HUES6 (cell line): Measurements from ENCODE around the gene CASZ1.
A peak's percentile ranks its signal among the peaks of the same experiment; 100 is the strongest.

Experiments used
- H3K27ac ChIP-seq: 2 replicates; pipeline ENCODE4 v1.7.0; 2013; ENCODE audit warnings: low read depth, mild to moderate bottlenecking, low read length, inconsistent platforms
- H3K27me3 ChIP-seq: 2 replicates; pipeline ENCODE4 v1.6.1; 2013; ENCODE audit warnings: low read length; ENCODE audit not compliant: control insufficient read depth, insufficient read depth
- H3K36me3 ChIP-seq: 2 replicates; pipeline ENCODE4 v1.6.1; 2013; ENCODE audit warnings: low read length; ENCODE audit not compliant: control insufficient read depth, insufficient read depth
- H3K4me1 ChIP-seq: 2 replicates; pipeline ENCODE4 v1.6.1; 2013; ENCODE audit warnings: low read length; ENCODE audit not compliant: control insufficient read depth, insufficient read depth
- H3K4me3 ChIP-seq: 2 replicates; pipeline ENCODE4 v1.5.1; 2013; ENCODE audit warnings: low read depth, low read length
- H3K9ac ChIP-seq: one replicate; pipeline ENCODE4 v1.6.1; 2013; ENCODE audit warnings: mild to moderate bottlenecking, low read length
- H3K9me3 ChIP-seq: 2 replicates; pipeline ENCODE4 v1.6.1; 2013; ENCODE audit warnings: low read depth, low read length; ENCODE audit not compliant: control insufficient read depth, insufficient read depth

Gene CASZ1

GRCh38 chr1:10642403-10643080 lies 153.9 kb downstream of the CASZ1 start:
- Histone ChIP-seq H3K9ac (no peak overlapping the region), H3K4me1 (peaks cover 23% of the 10 kb centered on the region), H3K36me3 (no peaks in the 10 kb centered on the region), H3K9me3 (no peaks in the 10 kb centered on the region), H3K27ac (no peak overlapping the region), H3K4me3 (no peak overlapping the region), H3K27me3 (peaks cover 32% of the 10 kb centered on the region)

DNA sequence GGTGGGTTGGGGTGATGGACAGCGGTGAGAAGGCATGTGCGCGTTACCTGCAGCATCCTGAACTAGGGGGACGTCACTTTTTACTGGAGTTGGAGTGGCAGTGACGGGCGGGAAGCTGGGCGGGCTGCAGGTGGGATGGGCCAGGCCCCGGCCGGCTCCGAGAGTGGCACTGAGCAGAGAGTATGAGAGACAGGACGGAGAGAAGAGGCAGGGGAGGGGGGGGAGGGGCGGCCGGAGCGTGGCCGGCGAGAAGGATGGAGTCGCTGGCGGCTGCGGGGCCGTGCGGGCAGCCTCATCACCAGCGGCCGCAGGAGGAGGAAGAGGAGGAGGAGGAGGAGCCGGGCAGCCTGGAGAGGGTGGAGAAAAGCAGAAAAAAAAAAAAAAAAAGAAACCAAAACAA lies 154.5 kb downstream of the CASZ1 start:
- Histone ChIP-seq H3K27ac (no peak overlapping the region), H3K4me1 (peaks cover 23% of the 10 kb centered on the region)

GRCh38 chr1:10640843-10641553 lies 155.4 kb downstream of the CASZ1 start:
- no peak overlapping the region for H3K27ac ChIP-seq
- H3K27me3 ChIP-seq: peaks cover 36% of the 10 kb centered on the region
- H3K9me3 ChIP-seq: no peaks in the 10 kb centered on the region
- no peak overlapping the region for H3K4me3 ChIP-seq
- H3K36me3 ChIP-seq: no peaks in the 10 kb centered on the region
- H3K9ac ChIP-seq: no peak overlapping the region
- peaks cover 21% of the 10 kb centered on the region for H3K4me1 ChIP-seq

More for the DNA sequence above, 154.5 kb downstream of the CASZ1 start:
- Histone ChIP-seq H3K4me3 (no peak overlapping the region), H3K9me3 (no peaks in the 10 kb centered on the region), H3K9ac (no peak overlapping the region), H3K36me3 (no peaks in the 10 kb centered on the region), H3K27me3 (peaks cover 36% of the 10 kb centered on the region)

- H3K4me3 ChIP-seq: peak overlapping the region; percentile 41
- no peak overlapping the region for H3K27ac ChIP-seq
- H3K9ac ChIP-seq: no peak overlapping the region
- H3K4me1 ChIP-seq: peaks cover 23% of the 10 kb centered on the region
- H3K27me3 ChIP-seq: peaks cover 36% of the 10 kb centered on the region
- H3K9me3 ChIP-seq: no peaks in the 10 kb centered on the region
- H3K36me3 ChIP-seq: no peaks in the 10 kb centered on the region
Observed at GRCh38 chr1:10639775-10640578, 156.5 kb downstream of the CASZ1 start.

- Histone ChIP-seq H3K4me3 (peak overlapping the region; percentile 44), H3K9ac (no peak overlapping the region), H3K36me3 (no peaks in the 10 kb centered on the region), H3K27me3 (peaks cover 36% of the 10 kb centered on the region), H3K4me1 (peaks cover 31% of the 10 kb centered on the region), H3K9me3 (no peaks in the 10 kb centered on the region), H3K27ac (no peak overlapping the region)
Observed at GRCh38 chr1:10639011-10639774, 157.3 kb downstream of the CASZ1 start.

DNA sequence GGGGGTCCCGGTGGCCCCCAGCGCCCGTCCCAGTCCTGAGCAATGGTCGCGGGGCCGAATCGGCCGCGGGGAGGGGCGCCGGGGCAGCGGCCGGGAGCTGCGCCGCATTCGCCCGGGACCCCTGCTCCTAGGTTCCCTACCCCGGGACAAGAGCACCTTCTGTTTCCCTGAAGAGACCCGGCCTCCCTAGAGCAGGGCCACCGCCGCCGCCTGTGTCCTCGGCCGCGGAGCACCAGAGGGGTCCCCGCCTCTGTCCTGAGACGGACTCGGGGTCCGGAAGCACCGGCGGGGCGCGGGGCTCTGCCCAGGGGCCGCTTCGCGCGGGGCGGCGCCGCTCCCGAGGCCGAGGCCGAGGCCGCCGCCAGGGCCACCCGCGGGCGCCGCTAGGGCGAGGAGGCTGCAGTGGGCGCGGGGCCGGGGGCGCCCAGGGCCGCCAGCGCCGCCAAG lies 157.9 kb downstream of the CASZ1 start:
- Histone ChIP-seq H3K4me1 (peaks cover 31% of the 10 kb centered on the region), H3K9me3 (no peaks in the 10 kb centered on the region), H3K4me3 (peak overlapping the region; percentile 56), H3K9ac (no peak overlapping the region), H3K36me3 (no peaks in the 10 kb centered on the region), H3K27me3 (peaks cover 36% of the 10 kb centered on the region), H3K27ac (no peak overlapping the region)

DNA sequence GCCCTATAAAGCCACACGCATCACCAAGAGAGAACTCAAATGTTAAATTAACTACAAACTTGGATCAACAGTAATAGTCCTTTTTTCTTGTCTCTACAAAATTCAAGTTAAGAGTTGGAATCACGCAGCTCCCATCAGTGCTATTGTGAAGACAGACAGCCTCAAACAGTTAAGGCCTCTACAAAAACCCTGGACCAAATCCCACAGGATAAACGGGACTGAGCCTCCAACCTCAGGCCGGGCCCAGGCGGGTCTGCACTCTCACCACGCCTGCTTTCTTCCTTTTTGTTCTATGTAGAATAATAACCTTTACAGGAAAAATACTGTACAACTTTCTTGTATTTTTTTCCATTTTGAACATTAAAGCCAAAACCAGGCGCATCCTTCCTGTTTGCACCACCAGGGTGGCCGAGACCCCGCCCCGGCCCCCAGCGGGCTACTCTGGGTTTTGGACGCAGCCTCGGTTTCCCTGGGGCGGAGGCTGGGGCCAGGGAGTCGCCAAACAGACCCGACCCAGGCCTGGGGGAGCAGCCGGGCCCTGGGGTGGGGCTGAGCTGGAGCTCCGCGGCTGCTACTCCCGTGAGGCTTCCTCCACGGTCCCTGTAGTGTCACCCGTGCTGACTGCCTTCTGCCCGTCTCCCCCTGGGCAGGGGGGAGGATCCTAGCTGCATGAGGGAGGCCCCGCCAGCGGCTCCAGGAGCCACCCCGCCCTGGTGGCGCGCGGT lies 158.4 kb downstream of the CASZ1 start:
- Histone ChIP-seq H3K27me3 (peaks cover 36% of the 10 kb centered on the region), H3K36me3 (no peaks in the 10 kb centered on the region), H3K4me3 (peak overlapping the region; percentile 56), H3K4me1 (peaks cover 36% of the 10 kb centered on the region), H3K27ac (no peak overlapping the region), H3K9ac (no peak overlapping the region), H3K9me3 (no peaks in the 10 kb centered on the region)

GRCh38 chr1:10637400-10637799 lies 159.0 kb downstream of the CASZ1 start:
- Histone ChIP-seq H3K27me3 (peaks cover 36% of the 10 kb centered on the region), H3K27ac (no peak overlapping the region), H3K36me3 (no peaks in the 10 kb centered on the region), H3K4me1 (peaks cover 42% of the 10 kb centered on the region), H3K4me3 (no peak overlapping the region), H3K9ac (no peak overlapping the region), H3K9me3 (no peaks in the 10 kb centered on the region)

- H3K4me3 ChIP-seq: no peak overlapping the region
- H3K4me1 ChIP-seq: peaks cover 54% of the 10 kb centered on the region
- H3K36me3 ChIP-seq: no peaks in the 10 kb centered on the region
- H3K27ac ChIP-seq: no peak overlapping the region
- no peaks in the 10 kb centered on the region for H3K9me3 ChIP-seq
- H3K9ac ChIP-seq: no peak overlapping the region
- peaks cover 34% of the 10 kb centered on the region for H3K27me3 ChIP-seq
Observed at GRCh38 chr1:10635992-10636391, 160.5 kb downstream of the CASZ1 start.
